Adrenal gland (tissue), 5 donors: ENCODE measurements around the gene EPM2A.

Source experiments
- POLR2A ChIP-seq, 2 donors: fragments of 450-650 bp; IDR thresholded peaks; one replicate each; pipeline ENCODE4 v1.6.1; 2017; ENCODE audit warnings: antibody characterized with exemption in 2 of 2, mild to moderate bottlenecking in 2 of 2, moderate library complexity in 1 of 2
- TF ChIP-seq, protein P1 (sequence below), 6 experiments: fragments of 450-650 bp in 4 of 6; fragments of 200-600 bp in 2 of 6; sonication (generic) in 1 of 6; IDR thresholded peaks; 1 replicate in 5 of 6; 2 replicates in 1 of 6; pipeline versions ENCODE4 v1.5.1 to v1.8.0; 2016 to 2021; ENCODE audit warnings: antibody characterized with exemption in 6 of 6, mild to moderate bottlenecking in 2 of 6, moderate library complexity in 1 of 6
- donor health status: DM: no; HTN: no; CAD: no.

DNA sequence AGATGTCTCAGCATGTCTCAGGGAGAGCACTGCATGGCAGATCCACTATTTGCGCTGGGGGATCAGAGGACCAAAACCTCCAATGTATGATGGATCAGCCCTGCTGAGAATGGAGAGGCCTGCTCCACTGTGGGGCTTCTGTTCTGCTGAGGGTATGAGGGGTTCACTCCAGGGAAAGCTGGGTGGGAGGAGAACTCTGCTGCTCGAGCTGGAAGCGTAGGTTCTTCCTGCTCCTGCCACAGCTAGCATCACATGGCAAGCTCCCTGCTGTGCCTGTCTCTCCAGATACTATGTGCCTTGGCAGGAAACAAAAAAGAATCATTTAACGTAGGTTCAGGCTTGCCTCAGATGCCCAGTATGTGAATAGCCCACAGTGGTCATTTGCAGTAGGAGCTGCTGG is 105.8 kb downstream of the EPM2A start:
- TF ChIP-seq, protein P1, sequence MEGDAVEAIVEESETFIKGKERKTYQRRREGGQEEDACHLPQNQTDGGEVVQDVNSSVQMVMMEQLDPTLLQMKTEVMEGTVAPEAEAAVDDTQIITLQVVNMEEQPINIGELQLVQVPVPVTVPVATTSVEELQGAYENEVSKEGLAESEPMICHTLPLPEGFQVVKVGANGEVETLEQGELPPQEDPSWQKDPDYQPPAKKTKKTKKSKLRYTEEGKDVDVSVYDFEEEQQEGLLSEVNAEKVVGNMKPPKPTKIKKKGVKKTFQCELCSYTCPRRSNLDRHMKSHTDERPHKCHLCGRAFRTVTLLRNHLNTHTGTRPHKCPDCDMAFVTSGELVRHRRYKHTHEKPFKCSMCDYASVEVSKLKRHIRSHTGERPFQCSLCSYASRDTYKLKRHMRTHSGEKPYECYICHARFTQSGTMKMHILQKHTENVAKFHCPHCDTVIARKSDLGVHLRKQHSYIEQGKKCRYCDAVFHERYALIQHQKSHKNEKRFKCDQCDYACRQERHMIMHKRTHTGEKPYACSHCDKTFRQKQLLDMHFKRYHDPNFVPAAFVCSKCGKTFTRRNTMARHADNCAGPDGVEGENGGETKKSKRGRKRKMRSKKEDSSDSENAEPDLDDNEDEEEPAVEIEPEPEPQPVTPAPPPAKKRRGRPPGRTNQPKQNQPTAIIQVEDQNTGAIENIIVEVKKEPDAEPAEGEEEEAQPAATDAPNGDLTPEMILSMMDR (IDR thresholded peaks at IDR 0.05): no peak
- no peak for TF ChIP-seq POLR2A (IDR thresholded peaks at IDR 0.05)
